Lower leg skin (tissue), 3 donors: ENCODE results near the gene FRS3.

Source experiments
- POLR2A ChIP-seq, 2 donors: fragments of 450-650 bp; IDR thresholded peaks; one replicate each; pipeline ENCODE4 v1.6.1; 2016 to 2017; ENCODE audit warnings: antibody characterized with exemption in 2 of 2, mild to moderate bottlenecking in 1 of 2, moderate library complexity in 1 of 2
- TF ChIP-seq, protein P1 (sequence below), 3 donors: fragments of 450-650 bp; IDR thresholded peaks; one replicate each; pipeline ENCODE4 v1.5.1; 2016; ENCODE audit warnings: antibody characterized with exemption in 3 of 3, mild to moderate bottlenecking in 3 of 3, moderate library complexity in 2 of 3

DNA sequence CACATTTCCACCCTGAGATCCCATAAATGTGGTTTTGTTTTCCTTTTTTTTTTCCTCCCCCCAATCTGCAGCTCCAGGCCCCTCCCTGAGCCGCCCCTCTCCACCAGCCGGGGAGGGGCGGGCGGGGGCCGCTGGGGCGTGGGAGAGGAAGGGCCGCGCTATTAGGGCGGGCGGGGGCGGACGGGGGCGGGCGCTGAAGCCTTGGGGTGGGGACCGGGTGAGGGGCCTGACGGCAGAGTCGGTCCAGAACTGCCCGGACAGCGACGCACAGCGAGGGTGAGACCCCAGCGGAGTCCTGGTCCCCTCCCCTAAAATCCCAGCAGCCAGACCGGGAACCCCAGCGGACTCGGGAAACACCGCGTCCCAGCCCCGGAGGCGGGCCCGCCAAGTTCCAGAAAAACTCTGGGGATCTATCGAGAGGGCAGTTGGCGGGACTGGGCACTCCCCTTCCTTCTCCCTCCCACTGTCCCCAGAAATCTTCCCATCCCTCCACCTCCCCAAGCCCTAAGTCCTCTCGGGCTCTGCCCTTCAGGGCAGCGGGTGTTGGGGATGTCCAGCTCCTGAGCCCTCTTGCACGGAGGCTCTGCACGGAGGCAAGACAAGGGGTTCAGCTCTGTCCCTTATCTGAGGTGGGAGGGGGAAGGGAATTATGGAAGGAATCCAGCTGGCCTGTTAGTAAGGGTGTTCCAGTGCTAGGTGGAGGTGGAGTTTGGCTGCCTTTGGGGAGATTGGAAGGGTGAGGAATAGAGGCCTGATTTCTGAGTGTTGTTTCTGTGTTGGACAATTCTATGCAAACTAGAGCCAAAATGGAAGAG, 1.1 kb upstream of the FRS3 start, which contains the start of gene PRICKLE4:
- TF ChIP-seq, protein P1, sequence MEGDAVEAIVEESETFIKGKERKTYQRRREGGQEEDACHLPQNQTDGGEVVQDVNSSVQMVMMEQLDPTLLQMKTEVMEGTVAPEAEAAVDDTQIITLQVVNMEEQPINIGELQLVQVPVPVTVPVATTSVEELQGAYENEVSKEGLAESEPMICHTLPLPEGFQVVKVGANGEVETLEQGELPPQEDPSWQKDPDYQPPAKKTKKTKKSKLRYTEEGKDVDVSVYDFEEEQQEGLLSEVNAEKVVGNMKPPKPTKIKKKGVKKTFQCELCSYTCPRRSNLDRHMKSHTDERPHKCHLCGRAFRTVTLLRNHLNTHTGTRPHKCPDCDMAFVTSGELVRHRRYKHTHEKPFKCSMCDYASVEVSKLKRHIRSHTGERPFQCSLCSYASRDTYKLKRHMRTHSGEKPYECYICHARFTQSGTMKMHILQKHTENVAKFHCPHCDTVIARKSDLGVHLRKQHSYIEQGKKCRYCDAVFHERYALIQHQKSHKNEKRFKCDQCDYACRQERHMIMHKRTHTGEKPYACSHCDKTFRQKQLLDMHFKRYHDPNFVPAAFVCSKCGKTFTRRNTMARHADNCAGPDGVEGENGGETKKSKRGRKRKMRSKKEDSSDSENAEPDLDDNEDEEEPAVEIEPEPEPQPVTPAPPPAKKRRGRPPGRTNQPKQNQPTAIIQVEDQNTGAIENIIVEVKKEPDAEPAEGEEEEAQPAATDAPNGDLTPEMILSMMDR (IDR thresholded peaks at IDR 0.05), result no peak
- TF ChIP-seq POLR2A (IDR thresholded peaks at IDR 0.05), result no peak
